Urinary bladder (tissue), 4 donors: ENCODE data around the gene CCDC50. TPM values are rescaled to one million over a fixed set of nuclear protein-coding genes. Genes with fewer than 3 reads are reported as not detected.

Experiments used
- DNase-seq: peaks from one replicate; pipeline ENCODE4 v3.0.0-alpha.2; 2015; ENCODE audit errors: extremely low spot score
- H3K27ac ChIP-seq: one replicate; pipeline ENCODE4 v1.5.1; 2013; ENCODE audit warnings: low read depth, mild to moderate bottlenecking, moderate library complexity
- H3K36me3 ChIP-seq: one replicate; pipeline ENCODE4 v1.6.1; 2013; ENCODE audit warnings: mild to moderate bottlenecking, moderate library complexity; ENCODE audit not compliant: insufficient read depth
- H3K4me1 ChIP-seq: one replicate; pipeline ENCODE4 v1.6.1; 2013; ENCODE audit warnings: mild to moderate bottlenecking, moderate library complexity; ENCODE audit not compliant: insufficient read depth
- H3K4me3 ChIP-seq: one replicate; pipeline ENCODE4 v1.5.1; 2013; ENCODE audit warnings: low read depth, low read length
- WGBS: extraction: QIAGEN DNeasy Blood & Tissue Kit; methylation state at CpG from one replicate; pipeline ENCODE4 v1.1.7; 2013; 5-methylcytosine and 5-hydroxymethylcytosine counted together
- polyA plus RNA-seq: library from polyadenylated mRNA; stranded (reverse); fragments of 200-250 nt; gene quantifications from one replicate; pipeline ENCODE4 v1.2.3, GENCODE V29; 2013
- total RNA-seq: library from RNA; depleted of rRNA; stranded (reverse); fragments of >200 nt; gene quantifications from one replicate; pipeline ENCODE4 v1.2.3, GENCODE V29; 2014
- donor health status: healthy with polysubstance abuse.
- donor health status: healthy.

The CCDC50 gene
- total and polyA plus RNA-seq, 2 donors = 44.2 to 83.7 TPM

DNA sequence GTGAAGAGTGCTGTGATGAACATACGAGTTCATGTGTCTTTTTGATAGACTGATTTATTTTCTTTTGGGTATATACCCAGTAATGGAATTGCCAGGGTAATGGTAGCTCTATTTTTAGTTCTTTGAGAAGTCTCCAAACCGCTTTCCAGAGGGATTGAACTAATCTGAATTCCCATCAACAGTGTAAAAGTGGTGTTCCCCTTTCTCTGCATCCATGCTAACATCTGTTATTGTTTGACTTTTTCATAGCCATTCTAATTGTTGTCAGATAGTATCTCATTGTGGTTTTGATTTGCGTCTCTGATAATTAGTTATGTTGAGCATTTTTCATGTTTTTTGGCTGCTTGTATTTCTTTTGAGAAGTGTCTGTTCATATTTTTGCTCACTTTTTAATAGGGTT lies 55.9 kb downstream of the CCDC50 start:
- no peak overlapping the region for H3K4me3 ChIP-seq
- no peaks in the 10 kb centered on the region for H3K4me1 ChIP-seq
- WGBS = 62% methylated on average over 3 of the region's 3 CpGs
- no peak overlapping the region for H3K27ac ChIP-seq
- H3K36me3 ChIP-seq = peaks cover 5% of the 10 kb centered on the region
- DNase-seq = no peak

DNA sequence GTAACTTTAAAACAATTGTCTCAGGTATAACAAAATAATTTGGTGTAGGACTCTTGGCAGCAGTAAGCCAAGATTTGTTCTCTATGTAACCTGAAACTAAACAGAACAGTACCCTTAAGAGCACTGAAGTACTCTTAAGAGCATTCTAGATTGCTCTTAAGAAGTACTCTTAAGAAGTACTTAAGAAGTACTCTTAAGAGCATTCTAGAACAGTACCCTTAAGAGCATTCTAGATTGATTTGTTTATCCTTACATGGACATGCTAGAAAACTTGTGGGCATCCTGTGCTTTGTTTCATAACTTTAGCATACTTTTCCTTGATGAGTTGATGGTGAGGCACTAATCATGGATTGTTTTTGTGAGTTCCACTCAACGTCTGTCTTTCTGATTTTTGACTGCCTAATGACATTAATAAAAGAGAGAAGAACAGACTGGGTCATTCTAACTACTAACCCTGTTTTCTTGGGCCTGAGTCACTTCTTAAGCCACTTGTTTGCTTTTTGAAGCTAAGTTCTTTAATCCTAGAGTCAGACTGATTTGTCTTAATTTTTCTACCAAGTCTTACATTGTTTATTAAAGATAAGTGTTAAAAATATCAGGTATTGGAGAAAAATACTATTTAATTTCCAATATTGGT lies 58.4 kb downstream of the CCDC50 start:
- no peak for DNase-seq
- Histone ChIP-seq H3K4me3 (no peak overlapping the region), H3K27ac (no peak overlapping the region), H3K4me1 (no peaks in the 10 kb centered on the region), H3K36me3 (no peaks in the 10 kb centered on the region)
- 68% methylated on average over 1 of the region's 1 CpG for WGBS

- Histone ChIP-seq H3K27ac (no peak overlapping the region), H3K4me3 (no peak overlapping the region), H3K4me1 (no peaks in the 10 kb centered on the region), H3K36me3 (no peaks in the 10 kb centered on the region)
- 79% methylated on average over 1 of the region's 1 CpG for WGBS
- no peak for DNase-seq
Observed at GRCh38 chr3:191388823-191389222, 59.6 kb downstream of the CCDC50 start.

DNA sequence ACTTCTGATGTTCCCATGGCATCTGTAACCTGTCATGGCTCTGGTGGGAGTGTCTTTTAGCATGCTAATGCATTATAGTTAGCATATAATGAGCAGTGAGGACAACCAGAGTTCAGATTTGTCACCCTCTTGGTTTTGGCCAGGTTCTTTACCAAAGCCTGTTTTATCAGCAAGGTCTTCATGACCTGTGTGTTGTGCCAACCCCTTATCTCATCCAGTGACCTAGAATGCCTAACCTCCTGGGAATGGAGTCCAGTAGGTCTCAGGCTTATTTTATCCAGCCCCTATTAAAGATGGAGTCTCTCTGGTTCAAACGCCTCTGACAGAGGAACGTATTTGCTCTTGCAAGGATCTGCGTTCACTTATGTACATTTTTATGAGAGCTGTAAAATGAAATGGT lies 61.4 kb downstream of the CCDC50 start:
- Histone ChIP-seq H3K27ac (no peak overlapping the region), H3K4me1 (no peaks in the 10 kb centered on the region), H3K4me3 (no peak overlapping the region), H3K36me3 (no peaks in the 10 kb centered on the region)
- WGBS = 89% methylated on average over 3 of the region's 3 CpGs
- no peak for DNase-seq

GRCh38 chr3:191391861-191392808 lies 62.9 kb downstream of the CCDC50 start:
- Histone ChIP-seq H3K4me1 (no peaks in the 10 kb centered on the region), H3K27ac (no peak overlapping the region), H3K36me3 (no peaks in the 10 kb centered on the region), H3K4me3 (no peak overlapping the region)
- 97% methylated on average over 2 of the region's 2 CpGs for WGBS
- DNase-seq = no peak

- no peak for DNase-seq
- Histone ChIP-seq H3K4me1 (no peaks in the 10 kb centered on the region), H3K4me3 (no peak overlapping the region), H3K36me3 (no peaks in the 10 kb centered on the region), H3K27ac (no peak overlapping the region)
Observed at GRCh38 chr3:191393146-191393545, 64.0 kb downstream of the CCDC50 start.

- Histone ChIP-seq H3K36me3 (no peaks in the 10 kb centered on the region), H3K27ac (no peak overlapping the region), H3K4me1 (no peaks in the 10 kb centered on the region), H3K4me3 (no peak overlapping the region)
- no peak for DNase-seq
- WGBS = 91% methylated on average over 3 of the region's 3 CpGs
Observed at GRCh38 chr3:191397771-191398170, 68.6 kb downstream of the CCDC50 start.

GRCh38 chr3:191398607-191399006 lies 69.4 kb downstream of the CCDC50 start:
- H3K27ac ChIP-seq = no peak overlapping the region
- H3K4me1 ChIP-seq = no peaks in the 10 kb centered on the region
- H3K36me3 ChIP-seq = no peaks in the 10 kb centered on the region
- no peak for DNase-seq
- 85% methylated on average over 1 of the region's 1 CpG for WGBS
- no peak overlapping the region for H3K4me3 ChIP-seq

DNA sequence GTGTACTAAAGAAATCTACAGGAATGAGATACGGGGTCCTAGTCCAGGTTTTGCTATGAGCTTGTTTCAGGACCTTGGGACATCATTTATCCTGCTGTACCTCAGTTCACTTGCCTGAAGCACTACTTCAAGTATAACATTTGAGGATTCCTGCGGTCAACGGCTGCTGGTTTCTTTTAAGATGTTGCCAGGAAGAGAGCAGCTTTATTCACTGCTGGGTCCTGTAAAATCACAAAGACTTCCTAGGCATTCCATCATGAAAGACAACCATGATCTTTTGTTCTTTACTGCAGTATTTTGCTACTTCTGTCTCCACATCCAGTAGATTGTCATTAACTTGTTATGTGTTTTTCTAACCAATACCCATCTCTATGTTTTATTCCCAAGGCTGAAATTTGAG lies 70.7 kb downstream of the CCDC50 start:
- no peak for DNase-seq
- 91% methylated on average over 3 of the region's 3 CpGs for WGBS
- Histone ChIP-seq H3K27ac (no peak overlapping the region), H3K4me1 (no peaks in the 10 kb centered on the region), H3K4me3 (no peak overlapping the region), H3K36me3 (no peaks in the 10 kb centered on the region)

GRCh38 chr3:191401775-191402357 lies 72.7 kb downstream of the CCDC50 start:
- Histone ChIP-seq H3K4me1 (no peaks in the 10 kb centered on the region), H3K4me3 (no peak overlapping the region), H3K27ac (no peak overlapping the region), H3K36me3 (no peaks in the 10 kb centered on the region)
- 86% methylated on average over 12 of the region's 12 CpGs for WGBS
- DNase-seq = no peak

DNA sequence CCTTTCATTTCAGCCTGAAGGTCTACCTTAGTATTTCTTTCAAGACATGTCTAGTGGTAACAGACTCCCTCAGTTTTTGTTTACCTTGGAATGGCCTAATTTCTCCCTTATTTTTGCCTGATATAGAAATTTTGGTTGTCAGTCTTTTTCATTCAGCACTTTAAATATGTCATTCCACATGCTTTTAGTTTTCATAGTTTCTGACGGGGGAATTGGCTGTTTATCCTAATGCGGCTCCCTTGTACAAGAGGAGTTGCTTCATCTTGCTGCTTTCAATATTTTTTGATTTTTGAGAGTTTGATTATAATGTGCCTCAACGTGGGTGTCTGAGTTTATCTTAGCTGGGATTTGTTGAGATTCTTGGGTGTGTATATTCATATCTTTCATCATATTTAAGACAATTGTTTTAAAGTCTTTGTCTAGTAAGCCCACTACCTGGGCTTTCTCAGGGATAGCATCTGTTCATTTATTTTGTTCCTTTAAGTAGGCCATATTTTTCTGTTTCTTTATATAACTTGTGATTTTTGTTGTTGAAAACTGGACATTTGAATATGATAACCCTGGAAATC lies 80.7 kb downstream of the CCDC50 start:
- Histone ChIP-seq H3K4me1 (no peaks in the 10 kb centered on the region), H3K36me3 (no peaks in the 10 kb centered on the region), H3K27ac (no peak overlapping the region), H3K4me3 (no peak overlapping the region)
- 95% methylated on average over 3 of the region's 3 CpGs for WGBS
- no peak for DNase-seq

- H3K4me3 ChIP-seq = no peak overlapping the region
- H3K4me1 ChIP-seq = no peaks in the 10 kb centered on the region
- no peaks in the 10 kb centered on the region for H3K36me3 ChIP-seq
- no peak overlapping the region for H3K27ac ChIP-seq
- no peak for DNase-seq
- 69% methylated on average over 1 of the region's 1 CpG for WGBS
Observed at GRCh38 chr3:191412759-191413158, 83.6 kb downstream of the CCDC50 start.

- H3K27ac ChIP-seq = no peak overlapping the region
- WGBS = 34% methylated on average over 2 of the region's 2 CpGs
- no peak for DNase-seq
Observed at GRCh38 chr3:191414286-191414685, 85.1 kb downstream of the CCDC50 start.

GRCh38 chr3:191414732-191415131 lies 85.5 kb downstream of the CCDC50 start:
- Histone ChIP-seq H3K4me3 (no peak overlapping the region), H3K36me3 (no peaks in the 10 kb centered on the region), H3K4me1 (no peaks in the 10 kb centered on the region), H3K27ac (no peak overlapping the region)
- DNase-seq = no peak
- 96% methylated on average over 1 of the region's 1 CpG for WGBS

More at GRCh38 chr3:191414286-191414685, 85.1 kb downstream of the CCDC50 start:
- no peaks in the 10 kb centered on the region for H3K4me1 ChIP-seq
- H3K4me3 ChIP-seq = no peak overlapping the region
- H3K36me3 ChIP-seq = no peaks in the 10 kb centered on the region
